NCI-H2081 (cell line): Measurements from ENCODE around the gene HLTF.
"Not testable (repeated sequence)": the region's sequence is repeated elsewhere in the genome, so short reads cannot be mapped to it uniquely, and the experiment has no call there.

Experiments used
- DNase-seq, 2 experiments: peaks; one replicate each; lab custom pipeline; 2025; lab: John Stamatoyannopoulos, UW

Gene HLTF

DNA sequence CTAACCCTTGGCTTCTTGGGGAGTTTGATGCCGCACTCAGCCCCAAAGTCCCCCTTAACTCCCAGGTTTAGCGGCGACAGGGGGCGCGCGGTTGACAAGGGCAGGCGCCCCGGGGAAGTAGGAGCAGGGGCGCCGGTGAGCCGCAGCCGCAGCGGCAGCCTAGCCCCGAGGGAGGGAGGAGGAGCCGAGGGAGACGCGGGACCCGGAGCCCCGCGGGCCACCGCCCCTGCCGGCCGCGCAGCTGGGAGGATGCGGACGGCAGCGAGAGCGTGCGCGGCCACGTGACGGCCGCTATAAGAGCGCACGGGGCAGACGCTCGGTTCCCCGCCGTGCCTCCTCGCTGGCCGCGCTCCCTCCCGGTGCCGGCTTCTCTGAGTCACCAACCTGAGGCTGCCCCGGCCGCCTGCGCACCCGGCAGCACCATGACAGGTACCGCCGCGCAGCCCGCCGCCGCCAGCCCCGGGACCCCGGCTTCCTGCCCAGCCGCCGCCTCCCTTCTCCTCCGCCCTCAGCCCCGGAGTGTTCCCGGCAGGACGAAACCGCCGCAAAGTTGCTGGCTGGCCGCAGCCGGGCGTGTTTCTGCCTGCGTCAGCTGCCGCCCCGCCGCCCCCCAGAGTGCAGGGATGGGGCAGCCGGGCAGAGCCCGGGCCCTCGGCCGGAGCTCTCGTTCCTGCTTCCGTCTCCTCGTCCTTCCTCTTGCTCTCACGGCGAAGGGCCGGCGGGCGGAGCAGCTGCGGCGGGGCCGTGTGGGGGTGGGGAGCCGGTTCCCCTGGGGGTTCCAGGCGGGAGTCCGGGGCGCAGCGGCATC, 94.9 kb downstream of the HLTF start, which contains the start of gene GYG1:
GYG1 (plus strand) TSS at position 322 of the 808 bp plus-strand sequence; CDS start at position 423, 101 bp downstream.
- peak; percentile 85 to 93 for DNase-seq

DNA sequence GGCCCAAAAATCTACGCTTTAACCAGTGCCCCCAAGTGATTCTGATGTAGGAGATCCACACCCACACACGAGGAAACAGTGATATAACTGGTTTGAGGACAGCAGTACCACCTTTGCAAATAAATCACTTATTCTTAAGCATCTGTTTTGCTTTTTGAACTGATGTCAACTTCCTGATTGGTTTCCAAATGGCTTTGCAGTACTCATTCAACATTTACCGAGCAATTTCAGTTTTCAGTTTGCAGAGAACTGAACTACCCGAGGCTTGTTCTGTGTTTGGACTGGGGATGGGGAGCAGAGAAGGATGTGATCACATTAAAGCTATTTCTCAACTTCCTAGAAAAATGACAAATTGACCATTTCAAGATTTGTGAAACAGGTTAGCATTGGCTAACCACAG, 96.1 kb downstream of the HLTF start:
- peak in 1 of 2 experiments; percentile 21 for DNase-seq

DNA sequence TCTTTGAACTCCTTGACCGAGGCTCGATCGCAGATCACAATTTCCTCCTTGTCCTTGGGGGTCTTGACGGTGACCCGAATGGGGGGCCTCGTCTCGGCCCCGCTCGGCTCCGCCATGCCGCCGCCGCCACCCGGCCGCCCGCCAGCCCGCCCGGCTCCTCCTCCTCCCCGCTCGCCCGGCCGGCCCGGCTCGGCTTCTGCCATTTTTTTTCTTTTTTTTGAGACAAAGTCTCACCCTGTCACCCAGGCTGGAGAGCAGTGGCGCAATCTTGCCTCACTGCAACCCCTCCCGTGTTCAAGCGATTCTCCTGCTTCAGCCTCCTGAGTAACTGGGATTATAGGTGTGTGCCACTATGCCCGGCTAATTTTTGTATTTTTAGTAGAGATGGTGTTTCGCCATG, 98.8 kb downstream of the HLTF start:
- not testable (repeated sequence) for DNase-seq

DNA sequence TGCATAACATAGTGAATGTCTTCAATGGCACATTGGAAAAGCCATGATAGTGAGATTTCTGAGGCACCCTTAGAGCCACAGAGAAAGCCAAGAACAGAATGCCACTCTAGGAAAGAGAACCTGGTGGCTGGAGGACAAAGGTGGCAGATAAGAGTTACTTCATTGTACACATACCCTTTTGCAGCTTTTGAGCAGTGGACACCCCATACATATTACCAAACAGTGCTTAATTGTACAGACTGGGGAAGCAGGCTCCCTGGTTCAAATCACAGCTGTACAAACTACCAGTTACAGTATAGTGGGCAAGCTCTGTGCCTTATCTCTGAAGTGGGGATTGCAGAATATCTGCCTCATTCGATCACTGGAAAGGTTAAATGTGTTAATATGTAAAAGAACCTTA, 105.1 kb downstream of the HLTF start:
- no peak for DNase-seq
